Hematopoietic multipotent progenitor cell treated with erythropoietin and hydrocortisone succinate and interleukin-3 and kit ligand, for 4 days (in vitro differentiated cells): ENCODE results near the gene SLC25A51.

ENCODE experiments used
- DNase-seq: peaks from one replicate; pipeline ENCODE4 v3.0.0-alpha.2; 2015

The SLC25A51 gene

GRCh38 chr9:37936376-37936775 is 32.4 kb upstream of the SLC25A51 start:
- DNase-seq = no peak

GRCh38 chr9:37935096-37935495 is 31.2 kb upstream of the SLC25A51 start:
- DNase-seq = no peak

- DNase-seq = no peak
These were observed 27.7 kb upstream of the SLC25A51 start for GRCh38 chr9:37931592-37931991.

DNA sequence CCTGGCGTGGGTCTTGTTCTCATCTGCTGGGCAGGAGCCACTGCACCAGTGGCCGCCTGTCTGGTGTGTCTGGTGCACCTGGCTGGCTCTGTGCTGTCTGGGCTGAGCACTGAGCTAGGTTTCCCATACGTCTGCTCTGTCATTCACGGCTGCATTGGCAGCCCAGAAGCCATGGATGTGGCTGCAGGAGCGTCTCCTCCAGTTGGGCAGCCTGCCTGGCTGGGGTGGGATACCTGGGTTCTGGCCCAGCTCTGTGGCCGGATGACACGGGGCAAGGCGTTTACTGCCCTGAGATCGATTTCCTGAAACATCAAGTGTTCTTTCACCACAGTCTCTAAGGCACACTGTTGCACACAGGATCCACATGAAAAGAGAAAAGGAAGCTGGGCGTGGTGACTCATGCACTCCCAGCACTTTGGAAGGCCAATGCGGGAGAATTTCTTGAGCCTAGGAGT is 25.5 kb upstream of the SLC25A51 start:
- DNase-seq = no peak

DNA sequence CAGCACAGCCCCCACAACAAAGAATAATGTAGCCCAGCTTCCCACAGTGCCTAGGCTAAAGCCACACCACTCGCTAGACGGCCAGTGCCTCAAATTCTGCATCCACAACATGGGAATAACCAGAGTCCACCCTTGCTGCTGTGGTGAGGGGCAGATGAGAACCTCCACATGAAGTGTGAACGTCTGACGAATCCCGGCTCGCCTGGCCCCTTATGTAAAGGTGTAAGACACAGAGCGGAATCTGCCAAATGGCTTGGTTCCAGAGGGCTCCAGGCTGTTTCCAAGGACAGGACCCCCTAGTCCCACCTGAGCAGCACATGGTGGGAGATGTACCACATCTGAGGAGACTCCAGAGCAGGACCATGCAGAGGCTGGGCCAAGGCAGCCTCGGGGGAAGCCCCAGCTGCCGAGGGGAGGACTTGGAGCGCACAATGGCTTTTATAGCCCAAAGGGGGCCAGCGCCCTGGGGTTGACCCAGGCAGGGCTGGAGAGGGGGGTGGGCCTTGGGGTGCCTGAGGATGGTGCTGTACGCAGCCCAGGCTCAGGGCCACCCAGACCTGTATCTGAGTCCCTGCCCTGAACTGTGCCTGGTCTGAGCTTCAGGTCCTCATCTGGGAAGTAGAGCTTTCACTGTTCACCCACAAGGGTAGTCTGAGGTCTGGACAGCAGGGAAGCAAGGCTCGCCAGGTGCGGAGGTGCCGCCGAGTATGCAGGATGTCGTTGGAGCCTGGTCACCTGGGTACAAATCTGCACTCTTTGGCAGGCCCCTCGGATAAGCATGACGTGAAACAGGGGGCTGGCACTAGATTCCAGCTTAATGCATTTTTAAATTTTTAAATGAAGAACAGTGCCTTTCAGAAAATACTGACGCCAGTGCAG is 24.9 kb upstream of the SLC25A51 start:
- DNase-seq = no peak

DNA sequence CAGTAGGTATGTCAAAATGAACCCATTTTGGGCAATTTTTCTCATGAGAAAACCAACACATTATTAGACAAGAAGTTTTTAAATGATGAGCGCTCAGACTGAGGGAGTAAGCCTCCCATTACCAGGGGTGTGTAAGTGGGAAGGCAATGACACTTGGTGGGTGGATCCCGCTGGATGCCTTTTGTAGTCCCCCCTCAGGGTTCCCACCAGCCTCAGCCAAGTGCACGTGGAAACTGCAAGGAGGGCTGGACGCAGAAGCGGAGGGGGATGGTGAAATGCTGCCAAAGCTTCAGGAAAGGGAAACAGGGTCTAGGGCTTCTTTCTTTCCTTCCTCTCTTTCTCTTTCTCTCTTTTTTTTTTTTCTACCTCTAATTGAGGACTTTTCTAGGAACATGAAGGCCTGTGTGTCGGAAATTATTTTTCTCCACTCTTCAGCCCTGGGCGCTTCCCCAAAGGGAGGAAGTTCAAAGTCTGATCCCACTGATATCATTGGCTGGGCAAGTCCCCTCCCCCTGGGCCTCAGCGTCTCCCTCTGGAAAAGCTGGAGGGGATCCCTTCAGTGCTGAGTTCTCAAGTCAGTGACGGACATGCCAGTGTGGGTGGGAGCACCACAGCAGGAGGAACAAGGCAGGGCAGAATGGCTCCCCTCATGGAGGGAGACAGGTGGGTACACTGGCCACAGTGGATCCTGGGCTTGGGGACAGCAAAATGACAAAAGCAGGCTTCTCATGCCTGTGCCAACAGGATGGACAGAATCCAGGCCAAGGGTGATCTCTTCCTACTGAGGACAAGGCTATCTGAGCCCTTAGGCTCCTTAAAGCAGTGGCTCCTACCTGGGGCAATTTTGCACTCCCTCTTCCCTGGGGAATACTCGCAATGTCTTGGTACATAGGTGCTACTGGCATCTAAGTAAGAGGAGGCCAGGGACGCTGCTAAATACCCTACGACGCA is 23.9 kb upstream of the SLC25A51 start:
- no peak for DNase-seq

- no peak for DNase-seq
These were observed 23.2 kb upstream of the SLC25A51 start for GRCh38 chr9:37927132-37927531.

DNA sequence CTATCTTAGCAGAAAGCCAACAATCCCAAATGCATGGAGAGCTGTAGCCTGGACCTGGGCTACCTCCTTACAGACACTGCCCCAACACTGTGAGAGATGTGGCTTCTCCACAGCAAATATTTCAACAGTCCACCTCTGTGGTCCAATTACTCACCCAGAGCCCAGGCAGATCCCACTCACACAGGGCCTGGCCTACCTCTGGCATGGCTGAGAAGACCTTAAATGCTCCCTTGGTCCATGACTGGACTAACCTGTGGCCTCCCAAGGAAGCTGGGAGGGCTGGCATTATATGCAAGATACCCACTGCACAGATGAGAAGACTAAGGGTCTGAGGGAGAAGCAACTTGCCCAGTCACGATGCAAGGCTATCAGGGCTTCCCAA is 22.8 kb upstream of the SLC25A51 start:
- no peak for DNase-seq

DNA sequence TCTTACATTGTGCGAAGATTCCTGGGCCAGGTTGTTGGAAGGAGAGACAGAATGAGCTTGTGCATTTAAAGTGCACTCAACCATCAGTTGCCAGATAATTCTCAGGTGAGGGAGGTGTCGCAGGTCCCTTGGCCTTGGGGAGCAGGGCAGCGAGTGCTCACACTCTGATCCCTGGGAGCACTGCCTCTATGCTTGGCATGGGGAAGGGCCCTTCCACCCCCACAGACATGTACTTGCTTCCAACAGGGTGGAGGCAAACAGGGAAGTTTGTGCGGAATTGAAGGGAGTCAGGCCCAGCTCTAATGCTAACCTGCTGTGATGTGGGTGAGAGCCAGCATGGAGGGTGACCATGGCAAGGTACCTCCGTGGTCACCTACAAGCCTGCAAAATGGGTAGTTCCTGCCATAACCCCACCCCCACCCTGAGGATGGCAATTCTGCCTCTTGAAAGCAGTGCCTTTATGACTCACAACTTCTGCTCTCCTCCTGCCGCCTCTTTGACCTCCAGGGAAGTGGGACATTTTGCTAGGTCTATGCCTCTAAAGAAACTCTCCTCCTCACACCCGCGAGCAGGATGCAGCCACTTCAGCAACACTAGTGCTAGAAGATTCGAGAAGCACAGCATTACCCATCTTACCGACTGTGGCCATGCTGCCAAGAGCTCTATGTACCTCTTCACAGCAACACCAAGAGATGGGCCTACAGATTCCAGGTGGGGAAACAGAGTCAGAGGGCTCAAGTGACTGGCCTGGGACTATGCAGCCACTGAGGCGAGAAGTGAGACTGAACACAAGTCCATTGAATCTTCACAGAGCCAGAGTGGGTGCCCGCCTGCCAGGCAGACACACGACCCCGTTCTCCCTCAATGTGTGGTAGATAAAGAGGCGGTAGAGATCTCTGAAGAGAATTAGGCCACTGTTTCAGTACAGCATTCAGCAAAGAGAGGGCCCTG is 22.1 kb upstream of the SLC25A51 start:
- DNase-seq = no peak

DNA sequence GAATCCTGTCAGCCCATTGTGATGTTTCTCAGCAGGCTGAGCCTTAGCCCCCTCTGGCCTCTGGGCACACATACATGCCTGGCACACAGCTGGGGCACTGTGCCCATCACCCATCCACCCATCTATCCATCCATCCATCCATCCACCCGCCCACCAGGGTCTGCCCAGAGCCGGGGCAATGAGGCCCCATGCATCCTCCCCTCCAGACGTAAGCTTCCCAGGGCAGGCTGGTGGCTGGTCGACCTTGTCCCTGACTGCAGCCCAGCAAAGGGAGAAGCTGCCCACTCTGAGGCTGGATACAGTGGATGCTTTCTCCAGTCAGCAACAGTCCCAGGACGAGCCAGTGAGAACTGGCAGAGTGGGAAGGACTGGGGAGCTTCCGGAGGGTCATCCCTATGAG is 21.1 kb upstream of the SLC25A51 start:
- DNase-seq = no peak

DNA sequence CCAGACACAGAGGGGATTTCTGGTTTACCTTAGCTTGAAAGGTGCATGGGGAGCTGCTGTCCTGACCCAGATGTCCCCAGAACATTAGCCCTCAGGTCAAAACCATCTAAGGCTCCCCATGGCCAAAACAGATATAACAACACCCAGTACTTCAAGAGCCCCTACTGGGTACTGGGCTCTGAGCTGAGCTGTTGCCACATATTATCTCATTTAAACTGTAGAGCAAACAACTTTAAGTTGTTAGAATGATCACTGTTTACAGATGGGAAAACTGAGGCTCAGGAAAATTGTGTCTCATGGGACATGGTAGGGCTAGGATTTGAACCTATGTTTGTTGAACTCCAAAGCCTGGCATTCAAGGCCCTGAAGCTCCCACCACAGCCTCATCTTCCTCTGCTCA is 20.6 kb upstream of the SLC25A51 start:
- no peak for DNase-seq

DNA sequence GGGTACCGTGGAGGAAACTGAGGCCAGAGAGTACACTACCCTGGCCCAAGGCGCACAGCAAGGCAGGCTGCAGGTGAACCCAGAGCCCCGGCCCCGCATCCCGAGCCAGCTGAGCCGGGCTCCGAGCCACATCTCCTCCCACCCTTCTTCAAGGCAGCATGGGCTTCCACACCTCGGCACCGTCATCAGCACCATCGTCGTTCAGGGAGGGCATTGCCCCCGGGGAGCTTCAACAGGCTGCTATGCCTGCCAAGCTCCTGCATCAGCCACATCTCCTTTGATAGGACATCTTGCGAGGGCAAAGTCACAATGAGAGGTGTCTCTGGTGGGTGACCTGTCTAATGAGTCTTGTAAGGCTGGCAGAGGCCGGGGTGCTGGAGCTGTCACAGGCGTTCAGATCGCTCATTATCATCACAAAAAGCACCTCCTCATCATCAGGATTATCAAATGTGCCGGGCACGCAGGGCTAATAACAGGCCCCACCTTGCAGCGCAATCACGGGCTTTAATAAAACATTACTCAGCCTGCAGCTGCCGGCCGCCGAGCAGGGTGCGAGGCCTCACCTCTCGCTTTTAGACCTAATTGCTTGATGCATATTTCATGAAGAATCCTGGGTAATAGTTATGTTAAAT is 20.0 kb upstream of the SLC25A51 start:
- DNase-seq = no peak

GRCh38 chr9:37923118-37923795 is 19.3 kb upstream of the SLC25A51 start:
- DNase-seq = no peak

- DNase-seq = peak; percentile 86
These were observed 18.6 kb upstream of the SLC25A51 start for GRCh38 chr9:37922363-37923117.

DNA sequence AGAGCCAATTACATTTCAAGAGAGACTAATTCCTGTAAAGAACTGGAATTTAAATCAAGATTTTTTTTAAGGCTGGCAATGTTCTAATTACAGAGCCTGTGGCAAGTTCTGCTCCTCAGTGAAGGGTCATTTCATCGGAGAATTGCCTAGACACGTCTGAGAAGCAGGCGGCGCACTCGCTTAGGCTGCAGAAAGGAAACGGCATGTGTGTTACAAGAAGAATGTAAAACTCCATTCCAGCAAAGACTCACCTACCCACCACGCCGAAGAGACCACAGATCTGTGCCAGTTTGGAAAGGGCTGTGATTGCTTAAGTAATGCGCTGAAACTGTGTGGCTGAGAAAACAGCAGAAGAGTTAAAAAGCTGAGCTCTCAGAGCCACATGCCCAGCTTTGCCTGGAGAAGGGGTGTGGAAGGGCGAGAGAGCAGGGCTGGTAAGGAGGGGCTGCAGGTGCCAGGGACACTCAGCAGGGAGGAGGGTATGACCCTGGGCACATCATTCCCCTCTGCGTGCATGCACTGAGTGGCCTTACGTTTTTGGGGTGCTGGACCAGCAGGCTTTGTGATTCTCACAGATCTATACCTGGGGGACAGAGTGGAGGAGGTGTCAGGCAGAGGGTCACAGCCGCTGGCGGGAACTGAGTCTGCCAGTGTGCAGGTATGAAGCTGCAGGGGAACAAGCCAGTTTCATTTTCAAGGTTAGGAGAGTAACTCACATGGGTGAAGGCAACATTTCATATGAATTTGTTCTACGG is 17.8 kb upstream of the SLC25A51 start:
- DNase-seq = no peak

GRCh38 chr9:37921168-37921510 is 17.2 kb upstream of the SLC25A51 start:
- no peak for DNase-seq

DNA sequence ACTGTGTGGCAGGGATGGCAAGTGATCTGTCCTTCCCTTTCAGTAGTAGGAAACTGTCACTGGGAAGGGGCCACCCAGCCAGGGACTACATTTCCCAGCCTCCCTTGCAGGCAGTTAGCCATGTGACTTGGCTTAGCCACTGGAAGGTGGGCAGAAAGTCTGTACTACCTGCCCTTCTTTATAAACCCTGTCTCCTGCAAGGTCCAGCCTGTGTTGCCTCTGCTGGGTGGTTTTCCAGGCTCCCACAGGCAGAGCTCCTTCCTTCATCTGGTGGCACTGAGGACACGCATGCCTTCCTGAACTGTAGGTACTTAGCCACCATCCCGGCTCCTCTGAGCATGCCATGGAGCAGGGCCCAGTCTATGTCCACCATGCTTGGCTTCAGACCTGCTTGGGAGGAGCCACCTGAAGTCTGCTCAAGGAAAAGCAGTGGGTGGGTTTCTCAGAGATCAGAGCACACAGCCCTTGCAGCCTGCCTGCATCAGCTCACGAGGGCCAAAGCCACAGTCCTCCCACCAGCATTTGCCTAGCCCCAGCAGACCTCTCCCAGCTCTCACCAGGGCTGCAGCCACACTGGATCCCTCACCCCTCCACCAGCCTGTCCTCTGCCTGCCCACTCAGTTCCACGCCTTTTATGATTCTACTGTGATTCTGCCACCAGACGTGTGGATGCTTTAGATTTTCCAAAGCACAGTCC is 16.7 kb upstream of the SLC25A51 start:
- peak; percentile 49 for DNase-seq

DNA sequence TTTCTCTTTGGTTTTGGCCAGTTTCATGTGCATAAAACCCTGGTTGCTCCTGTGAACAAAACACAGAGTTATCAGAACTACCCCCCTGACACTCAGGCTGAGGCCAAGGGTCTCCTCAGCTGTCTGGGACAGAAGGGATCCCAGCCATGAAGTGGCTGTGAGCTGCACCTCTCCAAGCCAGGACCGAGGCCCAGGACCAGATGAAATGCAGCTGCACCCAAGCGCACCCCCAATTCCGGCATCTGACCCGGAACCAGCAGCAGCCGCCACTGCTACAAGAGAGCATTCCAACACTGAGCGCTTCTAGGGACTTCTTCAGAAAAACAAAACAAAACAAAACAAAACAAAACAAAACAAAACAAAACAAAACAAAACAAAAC is 16.0 kb upstream of the SLC25A51 start:
- DNase-seq = no peak

GRCh38 chr9:37919246-37919955 is 15.5 kb upstream of the SLC25A51 start:
- no peak for DNase-seq
